H1 (cell line): ENCODE data around the gene FBP1. TPM values are rescaled to one million over a fixed set of nuclear protein-coding genes. Genes with fewer than 3 reads are reported as not detected.

Experiments
- CTCF ChIA-PET: fragments of 300-600 bp; sonication (Branson Sonifier 250); formaldehyde crosslinking; loops from one replicate; lab custom pipeline; 2021; ENCODE audit not compliant: partially characterized antibody; lab: Charles Lee
- POLR2A ChIA-PET: fragments of 300-600 bp; sonication (Branson Sonifier 250); formaldehyde crosslinking; loops from one replicate; lab custom pipeline; 2021; ENCODE audit warnings: inconsistent platforms; ENCODE audit not compliant: partially characterized antibody; lab: Charles Lee
- DNase-seq, 2 experiments: peaks; one replicate each; pipeline versions ENCODE4 v3.0.0 to v3.0.0-alpha.2; 2010 to 2022; ENCODE audit warnings: low spot score in 2 of 2, low read depth in 1 of 2, mixed read lengths in 1 of 2
- FAIRE-seq: peaks from 2 replicates; lab custom pipeline; 2011; peaks lifted over from hg19 to GRCh38; lab: Jason Lieb, UNC
- H2AFZ ChIP-seq: 2 replicates; pipeline ENCODE4 v1.8.1; 2012; ENCODE audit warnings: low read length, inconsistent platforms
- H2AK5ac ChIP-seq: 2 replicates; pipeline ENCODE4 v1.6.1; 2013; ENCODE audit warnings: low read depth, low read length
- H2BK120ac ChIP-seq: replicated peaks from 2 replicates; pipeline ENCODE3; 2013; ENCODE audit warnings: low read depth, low read length, inconsistent platforms
- H2BK12ac ChIP-seq: 2 replicates; pipeline ENCODE4 v1.6.1; 2013; ENCODE audit warnings: low read depth, low read length
- H2BK15ac ChIP-seq: 2 replicates; pipeline ENCODE4 v1.6.1; 2013; ENCODE audit warnings: low read length
- H2BK20ac ChIP-seq: 2 replicates; pipeline ENCODE4 v1.6.1; 2013; ENCODE audit warnings: low read length
- H2BK5ac ChIP-seq: 2 replicates; pipeline ENCODE4 v1.6.1; 2013; ENCODE audit warnings: low read depth, low read length
- H3K14ac ChIP-seq: 2 replicates; pipeline ENCODE4 v1.6.1; 2013; ENCODE audit warnings: inconsistent platforms; ENCODE audit not compliant: insufficient read length
- H3K18ac ChIP-seq: 2 replicates; pipeline ENCODE4 v1.6.1; 2013; ENCODE audit warnings: low read length; ENCODE audit errors: extremely low read depth
- H3K23ac ChIP-seq: 2 replicates; pipeline ENCODE4 v1.6.1; 2013; ENCODE audit warnings: inconsistent platforms; ENCODE audit not compliant: insufficient read length
- H3K23me2 ChIP-seq: 2 replicates; pipeline ENCODE4 v1.6.1; 2013; ENCODE audit warnings: low read depth, low read length
- H3K27ac ChIP-seq: 2 replicates; pipeline ENCODE4 v1.6.1; 2011; ENCODE audit warnings: low read depth, low read length, inconsistent platforms
- H3K27me3 ChIP-seq, 4 experiments: replicated peaks in 1 of 4; 1 replicate in 1 of 4; 2 replicates in 3 of 4; pipeline versions ENCODE4 v1.6.1 to v1.8.1; 2011 to 2013; ENCODE audit warnings: low read length in 3 of 4, mild to moderate bottlenecking in 3 of 4, inconsistent platforms in 2 of 4, mixed read lengths in 2 of 4, moderate library complexity in 1 of 4; ENCODE audit not compliant: control insufficient read depth in 3 of 4, insufficient read depth in 3 of 4; ENCODE audit errors: extremely low read depth in 1 of 4
- H3K36me3 ChIP-seq, 4 experiments: 2 replicates each; pipeline versions ENCODE4 v1.6.1 to v1.8.1; 2011 to 2013; ENCODE audit warnings: mild to moderate bottlenecking in 4 of 4, low read length in 3 of 4, moderate library complexity in 2 of 4, control low read depth in 1 of 4, inconsistent platforms in 1 of 4; ENCODE audit not compliant: insufficient read depth in 4 of 4, control insufficient read depth in 2 of 4
- H3K4ac ChIP-seq: replicated peaks from 2 replicates; pipeline ENCODE3; 2013; ENCODE audit warnings: low read length, low read depth, mixed read lengths, inconsistent platforms; ENCODE audit not compliant: insufficient read length
- H3K4me1 ChIP-seq, 4 experiments: replicated peaks in 1 of 4; 1 replicate in 1 of 4; 2 replicates in 3 of 4; pipeline versions ENCODE4 v1.6.1 to v1.8.1; 2011 to 2013; ENCODE audit warnings: low read length in 3 of 4, inconsistent platforms in 2 of 4, mixed read lengths in 1 of 4; ENCODE audit not compliant: insufficient read depth in 4 of 4, control insufficient read depth in 3 of 4
- H3K4me2 ChIP-seq, 2 experiments: 2 replicates each; pipeline versions ENCODE4 v1.6.1 to v1.8.1; 2011 to 2013; ENCODE audit warnings: low read depth in 2 of 2, low read length in 2 of 2, control low read depth in 1 of 2, inconsistent platforms in 1 of 2, mild to moderate bottlenecking in 1 of 2; ENCODE audit not compliant: insufficient read depth in 1 of 2
- H3K4me3 ChIP-seq, 4 experiments: fragments of 200-600, 300-600 bp in 1 of 4; sonication (generic), shearing (Covaris generic), sonication (Bioruptor Twin) in 1 of 4; 2 replicates each; pipeline versions ENCODE4 v1.5.1 to v1.8.1; 2011 to 2016; ENCODE audit warnings: low read length in 4 of 4, low read depth in 3 of 4, control low read depth in 2 of 4, inconsistent platforms in 2 of 4, mild to moderate bottlenecking in 2 of 4, mixed read lengths in 1 of 4, moderate library complexity in 1 of 4; ENCODE audit not compliant: insufficient read depth in 2 of 4; ENCODE audit errors: extremely low read depth in 1 of 4
- H3K56ac ChIP-seq: replicated peaks from 2 replicates; pipeline ENCODE3; 2013; ENCODE audit warnings: low read depth, mild to moderate bottlenecking, mixed read lengths, low read length, inconsistent platforms; ENCODE audit not compliant: insufficient read length
- H3K79me1 ChIP-seq: 2 replicates; pipeline ENCODE4 v1.6.1; 2013; ENCODE audit warnings: low read depth, low read length, control low read depth
- H3K79me2 ChIP-seq, 2 experiments: 2 replicates each; pipeline versions ENCODE4 v1.6.1 to v1.8.1; 2012 to 2013; ENCODE audit warnings: low read length in 2 of 2, mild to moderate bottlenecking in 2 of 2, inconsistent platforms in 1 of 2; ENCODE audit not compliant: insufficient read depth in 2 of 2, control insufficient read depth in 1 of 2
- H3K9ac ChIP-seq, 4 experiments: replicated peaks in 1 of 4; 1 replicate in 1 of 4; 2 replicates in 3 of 4; pipeline versions ENCODE4 v1.6.1 to v1.8.1; 2011 to 2013; ENCODE audit warnings: low read depth in 3 of 4, low read length in 3 of 4, control low read depth in 2 of 4, mild to moderate bottlenecking in 2 of 4, moderate library complexity in 2 of 4, inconsistent platforms in 1 of 4; ENCODE audit errors: extremely low read depth in 1 of 4
- H3K9me3 ChIP-seq, 2 experiments: 2 replicates each; pipeline versions ENCODE4 v1.6.1 to v1.8.1; 2012 to 2013; ENCODE audit warnings: mild to moderate bottlenecking in 2 of 2, moderate library complexity in 2 of 2, control low read depth in 1 of 2, inconsistent platforms in 1 of 2, low read depth in 1 of 2, low read length in 1 of 2, mixed read lengths in 1 of 2; ENCODE audit not compliant: insufficient read depth in 2 of 2
- H4K20me1 ChIP-seq, 2 experiments: replicated peaks in 1 of 2; 2 replicates each; pipeline versions ENCODE3 to v1.8.1; 2011 to 2013; ENCODE audit warnings: inconsistent platforms in 2 of 2, low read length in 2 of 2, mild to moderate bottlenecking in 1 of 2; ENCODE audit not compliant: insufficient read depth in 2 of 2, control insufficient read depth in 1 of 2
- H4K5ac ChIP-seq: 2 replicates; pipeline ENCODE4 v1.6.1; 2013; ENCODE audit warnings: low read length, low read depth, mixed read lengths, inconsistent platforms; ENCODE audit not compliant: insufficient read length
- H4K8ac ChIP-seq: 2 replicates; pipeline ENCODE4 v1.8.0; 2013; ENCODE audit warnings: mild to moderate bottlenecking, moderate library complexity, low read length, inconsistent platforms; ENCODE audit not compliant: insufficient read depth; ENCODE audit errors: extremely low read depth
- H4K91ac ChIP-seq: replicated peaks from 2 replicates; pipeline ENCODE3; 2013; ENCODE audit warnings: low read length, mixed read lengths, inconsistent platforms; ENCODE audit not compliant: insufficient read length
- CHD2 ChIP-seq: IDR thresholded peaks from 2 replicates; pipeline ENCODE4 v1.6.1; 2012; ENCODE audit warnings: low read length, improper control_type of control experiment
- WGBS, 2 experiments: shearing (Covaris generic) in 1 of 2; methylation state at CpG; one replicate each; pipeline versions ENCODE4 v1.1.6 to v1.1.7; 2013 to 2015; ENCODE audit warnings: low lambda C conversion rate in 2 of 2, mixed read lengths in 2 of 2, inconsistent platforms in 1 of 2, low coverage in 1 of 2, missing lambda C conversion rate in 1 of 2; ENCODE audit not compliant: insufficient replicate concordance in 2 of 2, insufficient coverage in 1 of 2, insufficient read length in 1 of 2; ENCODE audit errors: extremely low coverage in 1 of 2, missing lambda C conversion rate in 1 of 2; 5-methylcytosine and 5-hydroxymethylcytosine counted together
- polyA plus RNA-seq, 7 experiments: library from polyadenylated mRNA; depleted of rRNA in 3 of 7; stranded (reverse) in 5 of 7; unstranded in 2 of 7; fragments of >200 nt in 5 of 7; fragments of 200-250 nt in 2 of 7; gene quantifications; 1 replicate in 5 of 7; 2 replicates in 1 of 7; 4 replicates in 1 of 7; pipeline versions ENCODE4 v1.2.1 to v1.2.3, GENCODE V29; 2011 to 2013; ENCODE audit warnings: missing spikeins in 2 of 7, mixed read lengths in 2 of 7
- total RNA-seq: library from RNA; stranded (reverse); fragmentation: NEBNext Ultra II Directional; extraction: Animal tissue kit (Norgen Biotek cat#: 25700); gene quantifications from 2 replicates; pipeline ENCODE4 v1.2.1, GENCODE V29; 2021
- TF ChIP-seq, protein P1 (sequence below), 3 experiments: IDR thresholded peaks; 1 replicate in 2 of 3; 2 replicates in 1 of 3; pipeline versions ENCODE4 v1.5.1 to v1.6.1; 2011; ENCODE audit warnings: low read length in 3 of 3, mild to moderate bottlenecking in 3 of 3, inconsistent platforms in 2 of 3, low read depth in 1 of 3, moderate library complexity in 1 of 3; ENCODE audit not compliant: insufficient read depth in 1 of 3; ENCODE audit errors: control extremely low read depth in 1 of 3
- TF ChIP-seq, protein P2 (sequence below): IDR thresholded peaks from 2 replicates; pipeline ENCODE4 v1.6.1; 2012; ENCODE audit warnings: inconsistent platforms

FBP1 gene
- total and polyA plus RNA-seq, 2 of the 8 experiments (the other 6 are each of a cell fraction or from before 2014, with no cell fraction given): 1.0 to 4.1 TPM

GRCh38 chr9:94663140-94663539 lies 23.8 kb upstream of the FBP1 start:
- Histone ChIP-seq H3K56ac (no peak overlapping the region), H3K18ac (no peak overlapping the region), H2BK12ac (no peak overlapping the region), H4K91ac (no peak overlapping the region), H3K14ac (no peak overlapping the region), H2AK5ac (no peak overlapping the region), H3K79me1 (no peaks in the 10 kb centered on the region), H3K36me3 (no peaks in the 10 kb centered on the region), H4K20me1 (no peaks in the 10 kb centered on the region), H2BK15ac (no peak overlapping the region), H3K23ac (no peak overlapping the region), H3K9ac (no peak overlapping the region), H4K5ac (no peak overlapping the region), H2BK120ac (no peak overlapping the region), H3K4ac (no peak overlapping the region), H3K27ac (no peak overlapping the region), H2BK20ac (no peak overlapping the region), H4K8ac (no peak overlapping the region), H3K4me3 (no peak overlapping the region), H3K9me3 (no peaks in the 10 kb centered on the region; a peak in 1 of 4 replicates), H2AFZ (no peak overlapping the region), H3K79me2 (no peaks in the 10 kb centered on the region), H3K4me2 (no peak overlapping the region; a peak in 1 of 4 replicates), H3K27me3 (no peaks in the 10 kb centered on the region), H2BK5ac (no peak overlapping the region), H3K23me2 (no peaks in the 10 kb centered on the region), H3K4me1 (0 out of 7 replicates have a peak, but pooled peaks cover 0 to 2% (median 0%) of the 10 kb centered on the region in 4 experiments)
- DNase-seq (no peak), FAIRE-seq (no peak)
- 75% methylated on average over 8 of the region's 8 CpGs; no CpG with 5 or more reads in 1 of the 2 experiments for WGBS, 2 experiments
- ChIA-PET CTCF (no interaction called here), POLR2A (interaction anchor here (1.3 kb wide), 1 partner anchor 24 kb away, joined by 4 read pairs; the partner anchor contains the start of gene FBP1)
- TF ChIP-seq, protein P1, sequence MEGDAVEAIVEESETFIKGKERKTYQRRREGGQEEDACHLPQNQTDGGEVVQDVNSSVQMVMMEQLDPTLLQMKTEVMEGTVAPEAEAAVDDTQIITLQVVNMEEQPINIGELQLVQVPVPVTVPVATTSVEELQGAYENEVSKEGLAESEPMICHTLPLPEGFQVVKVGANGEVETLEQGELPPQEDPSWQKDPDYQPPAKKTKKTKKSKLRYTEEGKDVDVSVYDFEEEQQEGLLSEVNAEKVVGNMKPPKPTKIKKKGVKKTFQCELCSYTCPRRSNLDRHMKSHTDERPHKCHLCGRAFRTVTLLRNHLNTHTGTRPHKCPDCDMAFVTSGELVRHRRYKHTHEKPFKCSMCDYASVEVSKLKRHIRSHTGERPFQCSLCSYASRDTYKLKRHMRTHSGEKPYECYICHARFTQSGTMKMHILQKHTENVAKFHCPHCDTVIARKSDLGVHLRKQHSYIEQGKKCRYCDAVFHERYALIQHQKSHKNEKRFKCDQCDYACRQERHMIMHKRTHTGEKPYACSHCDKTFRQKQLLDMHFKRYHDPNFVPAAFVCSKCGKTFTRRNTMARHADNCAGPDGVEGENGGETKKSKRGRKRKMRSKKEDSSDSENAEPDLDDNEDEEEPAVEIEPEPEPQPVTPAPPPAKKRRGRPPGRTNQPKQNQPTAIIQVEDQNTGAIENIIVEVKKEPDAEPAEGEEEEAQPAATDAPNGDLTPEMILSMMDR (IDR thresholded peaks at IDR 0.05; ENCODE audit: control extremely low read depth in 1 of 3, insufficient read depth in 1 of 3, low read depth in 1 of 3, low read length in 3 of 3): no peak
- TF ChIP-seq CHD2: no peak
- TF ChIP-seq, protein P2, sequence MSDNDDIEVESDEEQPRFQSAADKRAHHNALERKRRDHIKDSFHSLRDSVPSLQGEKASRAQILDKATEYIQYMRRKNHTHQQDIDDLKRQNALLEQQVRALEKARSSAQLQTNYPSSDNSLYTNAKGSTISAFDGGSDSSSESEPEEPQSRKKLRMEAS: peak; percentile 32; the same call in 1 of the 2 replicates
